MM.1S (cell line): ENCODE results near the gene DGUOK.

Experiments used
- EZH2 ChIP-seq: fragments of 300-600 bp; sonication (generic); optimal IDR thresholded peaks from 2 replicates; pipeline ENCODE3; 2017; ENCODE audit warnings: low read depth, mild to moderate bottlenecking, antibody characterized with exemption, low read length, mixed read lengths
- TF ChIP-seq, protein P1 (sequence below): fragments of 300-600 bp; sonication (generic); IDR thresholded peaks from 2 replicates; pipeline ENCODE4 v1.5.1; 2016; ENCODE audit warnings: antibody characterized with exemption, low read length, mixed read lengths

GRCh38 chr2:73995810-73996209 lies 69.1 kb downstream of the DGUOK start:
- TF ChIP-seq, protein P1, sequence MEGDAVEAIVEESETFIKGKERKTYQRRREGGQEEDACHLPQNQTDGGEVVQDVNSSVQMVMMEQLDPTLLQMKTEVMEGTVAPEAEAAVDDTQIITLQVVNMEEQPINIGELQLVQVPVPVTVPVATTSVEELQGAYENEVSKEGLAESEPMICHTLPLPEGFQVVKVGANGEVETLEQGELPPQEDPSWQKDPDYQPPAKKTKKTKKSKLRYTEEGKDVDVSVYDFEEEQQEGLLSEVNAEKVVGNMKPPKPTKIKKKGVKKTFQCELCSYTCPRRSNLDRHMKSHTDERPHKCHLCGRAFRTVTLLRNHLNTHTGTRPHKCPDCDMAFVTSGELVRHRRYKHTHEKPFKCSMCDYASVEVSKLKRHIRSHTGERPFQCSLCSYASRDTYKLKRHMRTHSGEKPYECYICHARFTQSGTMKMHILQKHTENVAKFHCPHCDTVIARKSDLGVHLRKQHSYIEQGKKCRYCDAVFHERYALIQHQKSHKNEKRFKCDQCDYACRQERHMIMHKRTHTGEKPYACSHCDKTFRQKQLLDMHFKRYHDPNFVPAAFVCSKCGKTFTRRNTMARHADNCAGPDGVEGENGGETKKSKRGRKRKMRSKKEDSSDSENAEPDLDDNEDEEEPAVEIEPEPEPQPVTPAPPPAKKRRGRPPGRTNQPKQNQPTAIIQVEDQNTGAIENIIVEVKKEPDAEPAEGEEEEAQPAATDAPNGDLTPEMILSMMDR, result no peak
- TF ChIP-seq EZH2, result no peak
